ENCODE results near the gene ERCC1. TPM values are rescaled to one million over a fixed set of nuclear protein-coding genes. Genes with fewer than 3 reads are reported as not detected.
"Not testable (repeated sequence)": the region's sequence is repeated elsewhere in the genome, so short reads cannot be mapped to it uniquely, and the experiment has no call there.

ERCC1 gene
- total RNA-seq, 1 donor from 2014 or later, result 67.1 TPM

DNA sequence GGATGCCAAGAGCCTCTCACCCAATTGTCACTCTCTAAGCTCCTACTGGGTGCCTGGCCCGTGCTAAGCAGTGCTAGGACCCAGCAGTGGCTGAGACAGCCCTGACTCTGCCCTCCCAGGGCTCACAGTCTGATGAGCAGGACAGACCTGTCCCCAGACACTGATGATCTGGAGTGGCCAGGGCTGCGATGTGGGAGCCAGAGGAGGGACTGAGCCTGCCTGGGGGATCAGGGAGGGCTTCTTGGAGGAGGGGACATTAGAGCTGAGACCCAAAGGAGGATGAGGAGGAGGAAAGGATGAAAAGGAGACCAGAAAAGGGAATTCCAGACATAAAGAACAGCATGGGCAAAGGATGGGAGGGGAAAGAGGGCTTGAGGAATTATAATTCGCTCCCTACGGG, 6.6 kb downstream of the ERCC1 start:
- Histone ChIP-seq H3K4me3 (ENCODE audit: low read depth, low read length) (no peak overlapping the region), H3K36me3 (ENCODE audit: control insufficient read depth, insufficient read depth, low read length) (no peaks in the 10 kb centered on the region), H3K27me3 (ENCODE audit: control insufficient read depth, insufficient read depth, low read length) (no peaks in the 10 kb centered on the region)
- no peak for DNase-seq (ENCODE audit: low read depth)
- no peak for TF ChIP-seq CTCF (IDR thresholded peaks at IDR 0.05; ENCODE audit: insufficient read depth, low read length, poor library complexity, severe bottlenecking)

- H3K4me3 ChIP-seq (ENCODE audit: low read depth, low read length), result no peak overlapping the region
- H3K27me3 ChIP-seq (ENCODE audit: control insufficient read depth, insufficient read depth, low read length), result no peaks in the 10 kb centered on the region
- no peak for DNase-seq (ENCODE audit: low read depth)
- TF ChIP-seq CTCF (IDR thresholded peaks at IDR 0.05; ENCODE audit: insufficient read depth, low read length, poor library complexity, severe bottlenecking), result no peak
- no peaks in the 10 kb centered on the region for H3K36me3 ChIP-seq (ENCODE audit: control insufficient read depth, insufficient read depth, low read length)
Observed at GRCh38 chr19:45414468-45414867, 9.2 kb downstream of the ERCC1 start.

- no peaks in the 10 kb centered on the region for H3K27me3 ChIP-seq (ENCODE audit: control insufficient read depth, insufficient read depth, low read length)
- no peak for TF ChIP-seq CTCF (IDR thresholded peaks at IDR 0.05; ENCODE audit: insufficient read depth, low read length, poor library complexity, severe bottlenecking)
- no peak for DNase-seq (ENCODE audit: low read depth)
- H3K4me3 ChIP-seq (ENCODE audit: low read depth, low read length), result no peak overlapping the region
- no peaks in the 10 kb centered on the region for H3K36me3 ChIP-seq (ENCODE audit: control insufficient read depth, insufficient read depth, low read length)
Observed at GRCh38 chr19:45413497-45413896, 10.2 kb downstream of the ERCC1 start.

DNA sequence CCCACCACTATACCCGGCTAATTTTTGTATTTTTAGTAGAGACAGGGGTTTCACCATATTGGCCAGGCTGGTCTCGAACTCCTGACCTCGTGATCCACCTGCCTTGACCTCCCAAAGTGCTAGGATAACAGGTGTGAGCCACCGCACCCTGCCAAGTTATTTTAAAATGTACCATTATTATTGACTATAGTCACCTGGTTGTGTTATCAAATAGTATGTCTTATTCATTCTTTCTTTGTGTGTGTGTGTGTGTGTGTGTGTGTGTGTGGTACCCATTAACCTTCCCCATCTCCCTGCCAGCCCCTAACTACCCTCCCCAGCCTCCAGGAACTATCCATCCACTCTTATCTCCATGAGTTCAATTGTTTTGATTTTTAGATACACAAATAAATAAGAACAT, 13.4 kb downstream of the ERCC1 start:
- not testable (repeated sequence) for DNase-seq (ENCODE audit: low read depth); H3K36me3 ChIP-seq (ENCODE audit: control insufficient read depth, insufficient read depth, low read length); H3K27me3 ChIP-seq (ENCODE audit: control insufficient read depth, insufficient read depth, low read length); H3K4me3 ChIP-seq (ENCODE audit: low read depth, low read length)

GRCh38 chr19:45409557-45409920, 14.2 kb downstream of the ERCC1 start:
- H3K27me3 ChIP-seq (ENCODE audit: control insufficient read depth, insufficient read depth, low read length), result no peaks in the 10 kb centered on the region
- no peaks in the 10 kb centered on the region for H3K36me3 ChIP-seq (ENCODE audit: control insufficient read depth, insufficient read depth, low read length)
- TF ChIP-seq CTCF (IDR thresholded peaks at IDR 0.05; ENCODE audit: insufficient read depth, low read length, poor library complexity, severe bottlenecking), result no peak
- H3K4me3 ChIP-seq (ENCODE audit: low read depth, low read length), result no peak overlapping the region
- no peak for DNase-seq (ENCODE audit: low read depth)

- no peak for TF ChIP-seq CTCF (IDR thresholded peaks at IDR 0.05; ENCODE audit: insufficient read depth, low read length, poor library complexity, severe bottlenecking)
- H3K4me3 ChIP-seq (ENCODE audit: low read depth, low read length), result no peak overlapping the region
- H3K36me3 ChIP-seq (ENCODE audit: control insufficient read depth, insufficient read depth, low read length), result no peaks in the 10 kb centered on the region
- H3K27me3 ChIP-seq (ENCODE audit: control insufficient read depth, insufficient read depth, low read length), result no peaks in the 10 kb centered on the region
- no peak for DNase-seq (ENCODE audit: low read depth)
Observed at GRCh38 chr19:45408830-45409556, 14.7 kb downstream of the ERCC1 start.

All from kidney epithelial cell (primary cell).